NCI-H1436 (cell line): Measurements from ENCODE around the gene BCL2L15.
A peak's percentile ranks its signal among the peaks of the same experiment; 100 is the strongest.
"Not testable (repeated sequence)": the region's sequence is repeated elsewhere in the genome, so short reads cannot be mapped to it uniquely, and the experiment has no call there.

Source experiments
- DNase-seq: peaks from one replicate; lab custom pipeline; 2025; lab: John Stamatoyannopoulos, UW

The BCL2L15 gene

DNA sequence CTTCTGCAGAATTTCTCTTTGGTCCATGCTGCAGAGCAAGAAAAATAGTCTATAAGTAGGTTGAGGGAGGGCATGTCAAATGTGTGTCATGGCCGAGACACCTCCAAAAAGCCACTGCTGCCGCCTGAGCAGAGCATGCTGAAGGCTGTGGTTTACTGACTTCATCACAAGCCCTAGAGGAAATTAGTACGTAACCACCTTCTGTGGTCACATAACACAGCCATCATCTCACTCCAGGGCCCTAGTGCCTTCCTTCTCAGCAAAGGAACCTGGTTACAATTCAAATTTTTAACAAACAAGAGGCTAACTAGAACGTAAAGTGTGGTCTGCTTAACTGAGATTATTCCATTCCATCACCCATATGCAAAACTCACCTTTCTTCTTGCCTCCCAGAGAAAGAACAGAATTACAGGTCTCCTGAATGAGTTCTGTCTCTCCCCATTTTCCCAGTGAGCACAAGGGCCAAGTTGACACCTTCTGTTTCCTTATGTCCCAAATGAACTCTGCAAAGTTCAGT is 15.7 kb downstream of the BCL2L15 start, which contains the start of gene PTPN22:
PTPN22 (minus strand) TSS at position 116 of the 517 bp plus-strand sequence.
- DNase-seq, result no peak

DNA sequence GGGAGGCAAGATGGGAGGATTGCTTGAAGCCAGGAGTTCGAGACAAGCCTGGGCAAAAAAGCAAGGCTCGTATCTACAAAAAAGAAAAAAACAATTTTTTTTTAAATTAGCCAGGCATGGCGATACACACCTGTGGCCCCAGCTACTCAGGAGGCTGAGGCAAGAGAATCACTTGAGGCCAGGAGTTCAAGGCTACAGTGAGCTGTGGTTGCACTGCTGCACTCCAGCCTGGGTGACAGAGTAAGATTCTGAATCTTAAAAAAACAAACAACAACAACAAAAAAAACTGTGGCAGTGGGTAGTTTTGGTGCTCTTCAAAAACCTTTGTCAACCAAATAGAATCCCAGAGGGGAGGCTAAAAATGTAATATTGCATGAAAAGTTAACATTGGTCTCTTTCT is 16.6 kb downstream of the BCL2L15 start:
- no peak for DNase-seq

DNA sequence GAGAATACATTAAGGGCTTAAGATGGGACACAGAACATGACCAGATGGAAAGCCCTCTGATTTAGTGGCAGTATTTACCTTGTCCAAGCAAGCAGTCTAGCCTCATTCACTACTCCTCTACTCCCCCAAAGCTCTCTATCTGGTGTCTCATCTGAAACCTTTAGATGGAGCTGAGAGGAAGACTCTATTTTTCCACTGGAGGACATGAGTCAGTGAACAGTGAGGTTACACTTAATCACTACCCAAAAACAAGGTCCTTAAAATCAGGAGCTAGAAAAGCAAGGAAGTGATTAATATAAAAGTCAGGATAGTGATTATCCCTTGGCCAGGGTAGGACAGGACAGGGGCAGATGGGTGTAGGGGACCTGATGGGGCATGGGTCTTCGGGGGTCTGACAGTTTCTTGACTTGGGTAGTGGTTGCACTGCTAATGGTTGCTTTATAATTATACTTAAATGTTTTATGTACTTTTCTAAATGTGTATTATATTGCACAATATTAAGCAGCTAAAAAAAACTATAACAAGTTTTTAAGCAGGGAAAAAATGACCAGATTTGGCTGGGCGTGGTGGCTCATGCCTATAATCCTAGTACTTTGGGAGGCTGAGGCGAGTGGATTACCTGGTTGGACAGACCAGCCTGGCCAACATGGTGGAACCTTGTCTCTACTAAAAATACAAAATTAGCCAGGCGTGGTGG is 18.8 kb downstream of the BCL2L15 start:
- no peak for DNase-seq

DNA sequence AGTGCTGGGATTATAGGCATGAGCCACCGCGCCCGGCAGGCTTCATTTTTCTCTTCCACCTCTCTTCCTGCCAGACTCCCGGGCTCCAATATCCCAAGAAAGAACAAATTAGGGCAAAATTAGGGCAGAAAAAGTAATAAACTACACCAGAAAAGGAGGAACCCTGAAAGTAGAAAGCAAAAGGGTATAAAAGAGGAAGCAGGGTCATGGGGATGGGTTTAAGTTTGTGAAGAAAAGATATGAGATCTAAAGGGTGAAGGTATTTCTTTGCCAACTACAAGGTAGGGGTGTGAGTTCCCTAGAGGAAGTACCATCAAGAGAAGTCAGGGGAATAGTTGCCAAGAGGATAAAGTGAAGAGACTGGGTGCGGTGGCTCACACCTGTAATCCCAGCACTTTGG is 25.7 kb downstream of the BCL2L15 start:
- no peak for DNase-seq

DNA sequence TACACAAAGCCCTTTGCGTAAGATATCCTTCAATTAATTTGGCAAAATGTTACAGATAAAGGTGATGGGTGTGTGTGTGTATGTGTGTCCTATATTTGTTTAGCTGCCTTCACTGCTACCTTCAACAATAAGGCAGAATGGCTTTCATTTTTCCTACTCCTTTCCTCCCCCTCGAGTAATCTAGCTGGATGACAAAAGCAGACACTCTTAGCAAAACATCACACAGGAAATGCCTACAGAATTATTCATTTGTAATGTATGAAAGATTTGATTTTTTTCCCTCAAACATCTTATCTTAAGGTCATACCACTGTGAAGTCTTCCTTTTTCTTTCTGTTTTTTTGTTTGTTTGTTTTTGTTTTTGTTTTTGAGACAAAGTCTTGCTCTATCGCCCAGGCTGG is 26.5 kb downstream of the BCL2L15 start:
- no peak for DNase-seq

DNA sequence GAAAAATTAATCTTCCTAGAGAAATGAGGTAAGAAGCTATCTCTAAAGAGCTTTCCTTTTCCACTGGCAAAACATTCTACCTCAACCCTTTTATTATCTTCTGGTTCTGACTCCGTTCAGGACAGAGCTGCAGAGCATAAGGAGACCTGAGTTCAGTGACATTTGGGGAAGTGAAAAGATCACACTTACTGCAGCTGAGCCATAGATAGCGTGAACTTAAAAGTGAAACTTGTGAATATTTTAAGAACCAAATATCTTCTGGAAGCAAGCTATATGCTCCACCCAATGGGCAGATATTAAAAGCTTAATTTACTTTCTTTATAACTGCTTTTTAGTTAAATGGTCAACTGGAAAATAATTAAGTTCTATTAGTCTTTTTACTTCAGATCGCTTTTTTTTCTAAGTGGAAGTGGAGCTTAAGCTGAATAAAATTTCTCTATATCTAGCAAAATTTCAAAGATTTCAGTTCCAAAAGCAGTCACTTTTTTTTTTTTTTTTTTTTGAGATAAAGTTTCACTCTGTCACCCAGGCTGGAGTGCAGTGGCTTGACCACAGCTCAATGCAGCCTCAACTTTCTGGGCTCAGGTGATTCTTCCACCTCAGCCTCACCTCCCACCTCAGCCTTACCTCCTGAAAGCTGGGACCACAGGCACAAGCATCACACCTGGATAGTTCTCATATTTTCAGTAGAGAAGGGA is 27.8 kb downstream of the BCL2L15 start:
- no peak for DNase-seq

DNA sequence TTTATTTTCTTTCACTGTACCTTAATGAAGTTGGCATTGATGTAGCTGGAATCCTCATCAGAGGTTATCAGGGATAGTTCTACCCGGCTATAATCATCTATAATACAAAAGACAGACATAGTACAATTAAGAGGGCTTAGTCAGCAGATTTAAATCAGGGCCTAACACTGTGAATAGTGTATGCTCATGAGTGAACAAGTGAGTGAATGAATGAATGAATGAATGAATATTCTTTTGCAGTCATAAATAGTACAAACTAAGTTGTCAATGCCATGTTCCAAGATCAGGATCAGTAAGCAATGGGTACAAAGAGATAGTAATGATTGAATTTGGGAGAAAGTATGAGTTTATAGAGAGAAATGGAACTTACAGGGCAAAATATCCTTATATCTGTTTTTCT is 28.4 kb downstream of the BCL2L15 start:
- no peak for DNase-seq

DNA sequence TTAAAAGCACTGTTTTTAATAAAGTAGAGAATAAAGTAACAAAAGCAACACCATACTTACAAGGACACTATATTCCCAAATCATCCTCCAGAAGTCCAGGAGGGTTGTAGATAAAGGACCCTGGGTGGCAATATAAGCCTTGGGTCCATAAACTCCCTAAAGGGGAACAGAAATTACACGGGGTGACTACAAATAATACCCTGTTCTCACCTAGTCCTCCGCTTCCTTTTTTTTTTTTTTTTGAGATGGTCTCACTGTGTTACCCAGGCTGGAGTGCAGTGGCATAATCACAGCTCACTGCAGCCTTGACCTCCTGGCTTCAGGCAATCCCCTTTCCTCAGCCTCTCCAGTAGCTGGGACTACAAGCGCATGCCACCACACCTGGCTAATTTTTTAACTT is 29.0 kb downstream of the BCL2L15 start:
- DNase-seq, result no peak

DNA sequence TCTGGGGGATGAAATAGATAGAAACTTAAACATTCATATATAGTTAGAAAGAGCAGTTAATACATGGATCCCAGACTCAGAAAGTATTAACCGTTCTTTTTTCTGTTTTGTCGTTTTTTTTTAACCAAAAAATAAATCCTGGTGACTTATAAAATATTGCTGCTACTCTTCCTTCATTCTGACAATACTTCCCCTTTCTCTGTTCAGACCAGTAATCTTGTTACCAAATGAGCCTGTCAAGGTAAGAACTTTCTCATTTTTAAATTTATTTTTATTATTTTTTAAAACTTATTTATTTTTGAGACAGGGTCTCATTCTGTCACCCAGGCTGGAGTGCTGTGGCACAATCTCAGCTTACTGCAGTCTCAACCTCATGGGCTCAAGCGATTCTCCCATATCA is 29.6 kb downstream of the BCL2L15 start:
- no peak for DNase-seq

DNA sequence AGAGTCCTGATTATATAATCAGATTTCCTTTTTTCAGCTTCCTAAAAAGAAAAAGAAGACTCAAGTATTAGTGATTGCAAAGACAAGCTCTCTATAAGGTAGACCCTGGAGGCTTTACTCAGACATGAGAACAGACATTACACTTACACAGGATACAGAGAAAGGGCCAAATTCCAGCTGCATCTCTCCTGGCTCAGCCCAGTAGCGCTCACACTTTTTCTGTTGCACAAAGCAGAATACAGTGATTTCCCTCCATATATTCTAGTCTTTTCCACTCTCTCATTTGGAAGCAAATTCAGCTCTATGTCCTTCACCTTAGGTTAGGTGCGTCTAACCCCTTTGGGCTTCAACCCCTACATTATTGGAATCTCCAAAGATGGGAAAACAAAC is 31.0 kb downstream of the BCL2L15 start:
- DNase-seq, result no peak

DNA sequence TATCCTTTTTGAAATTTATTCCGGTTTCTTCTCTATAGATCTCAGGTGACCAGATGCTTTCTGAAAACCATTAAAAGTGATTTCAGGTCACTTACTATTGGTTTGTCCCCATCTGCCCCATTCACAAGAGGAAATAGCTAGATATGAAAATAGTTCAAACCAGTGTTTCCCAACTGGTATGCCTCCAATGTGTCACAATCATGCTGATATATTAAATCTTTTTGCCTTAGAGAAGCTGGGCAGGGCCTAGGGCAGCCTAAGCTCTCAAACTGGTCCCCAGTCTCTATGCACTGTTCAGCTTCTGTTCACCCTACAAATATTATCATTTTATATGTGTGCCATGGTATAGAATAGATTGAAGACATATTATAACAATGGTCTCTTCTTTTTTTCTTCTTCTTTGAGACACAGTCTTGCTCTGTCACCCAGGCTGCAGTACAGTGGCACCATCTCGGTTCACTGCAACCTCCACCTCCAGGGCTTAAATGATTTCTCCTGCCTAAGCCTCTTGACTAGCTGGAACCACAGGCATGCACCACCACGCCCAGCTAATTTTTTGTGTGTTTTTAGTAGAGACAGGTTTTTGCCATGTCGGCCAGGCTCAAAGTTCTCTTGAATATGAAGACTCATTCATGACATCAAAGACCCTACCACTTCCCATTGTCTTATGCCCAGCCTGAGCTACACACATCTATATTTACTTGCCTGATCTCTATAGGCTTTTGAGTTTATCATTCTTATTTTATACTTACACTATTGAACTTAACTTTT is 31.6 kb downstream of the BCL2L15 start:
- DNase-seq, result no peak

DNA sequence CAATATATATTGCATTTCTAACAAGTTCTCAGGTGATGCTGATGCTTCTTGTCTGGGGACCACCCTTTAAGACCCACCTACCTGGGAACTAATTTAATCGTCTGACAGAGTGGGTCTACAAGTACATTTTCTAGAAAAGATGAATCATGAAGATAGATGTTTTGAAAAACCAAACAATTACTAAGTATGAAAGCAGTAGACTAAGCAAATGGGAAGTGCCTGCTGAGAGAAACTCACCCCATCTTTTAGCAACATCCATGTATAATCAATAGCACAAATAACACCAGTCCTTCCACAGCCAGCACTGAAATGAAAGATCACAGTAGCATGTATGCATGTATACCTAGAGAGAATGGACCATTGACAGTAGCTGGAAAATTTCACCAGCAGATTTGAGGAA is 33.1 kb downstream of the BCL2L15 start:
- no peak for DNase-seq

DNA sequence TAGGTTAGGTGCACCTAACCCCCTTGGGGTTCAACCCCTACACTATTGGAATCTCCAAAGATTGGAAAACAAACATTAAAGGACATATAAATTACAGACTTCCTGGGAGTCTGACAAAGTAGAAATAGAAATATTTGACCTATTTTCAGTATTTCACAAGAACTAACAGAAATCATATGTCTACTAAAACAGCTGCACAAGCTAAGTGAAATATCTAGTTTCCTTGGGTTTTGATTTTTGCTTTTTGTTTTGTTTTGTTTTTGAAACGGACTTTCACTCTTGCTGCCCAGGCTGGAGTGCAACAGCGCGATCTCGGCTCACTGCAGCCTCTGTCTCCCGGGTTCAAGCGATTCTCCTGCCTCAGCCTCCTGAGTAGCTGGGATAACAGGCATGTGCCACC is 34.7 kb downstream of the BCL2L15 start:
- not testable (repeated sequence) for DNase-seq

DNA sequence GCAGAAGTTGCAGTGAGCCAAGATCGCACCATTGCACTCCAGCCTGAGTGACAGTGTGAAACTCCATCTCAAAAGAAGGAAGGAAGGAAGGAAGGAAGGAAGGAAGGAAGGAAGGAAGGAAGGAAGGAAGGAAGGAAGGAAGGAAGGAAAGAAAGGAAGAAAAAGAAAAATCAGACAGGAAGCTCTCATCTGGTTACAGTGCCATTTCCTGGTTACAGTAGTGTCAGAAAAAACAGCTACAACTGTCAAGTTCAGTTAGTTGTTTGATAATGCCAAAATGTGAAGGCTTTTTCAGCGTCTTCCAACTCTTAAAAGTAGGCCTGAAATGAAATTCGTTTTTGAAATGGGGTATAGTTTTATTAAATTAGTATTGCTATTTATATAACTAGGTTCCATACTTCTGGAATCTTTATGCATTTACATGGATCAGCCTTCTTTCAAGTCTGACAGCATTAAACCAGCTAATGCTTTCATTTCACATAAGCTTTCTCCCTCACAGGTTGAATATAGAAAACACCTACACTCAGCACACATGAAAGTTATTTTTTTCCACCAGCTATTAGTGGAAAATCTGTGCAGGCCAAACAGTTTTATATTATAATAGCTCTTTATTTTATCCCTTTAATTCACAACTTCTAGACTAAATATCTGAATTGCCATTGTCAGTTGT is 37.1 kb downstream of the BCL2L15 start:
- DNase-seq, result no peak

DNA sequence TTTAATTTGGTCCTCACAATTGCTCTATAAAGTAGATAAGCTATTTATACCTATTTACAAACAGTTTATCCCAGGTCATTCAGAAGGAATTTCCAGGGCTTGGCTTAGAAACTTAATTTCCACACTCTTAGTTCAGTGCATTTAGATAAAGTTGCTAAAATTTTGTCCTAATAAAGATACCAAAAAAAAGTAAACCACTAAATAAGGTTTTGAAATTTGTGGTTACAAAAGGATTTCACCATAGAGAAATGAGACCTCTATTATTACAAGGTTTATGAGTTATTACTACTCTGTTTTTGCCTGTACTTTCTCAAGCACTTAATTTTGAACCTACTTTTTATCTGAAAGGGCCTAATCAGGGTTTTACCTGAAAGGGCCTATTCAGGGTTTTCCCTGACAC is 38.3 kb downstream of the BCL2L15 start:
- DNase-seq, result no peak

DNA sequence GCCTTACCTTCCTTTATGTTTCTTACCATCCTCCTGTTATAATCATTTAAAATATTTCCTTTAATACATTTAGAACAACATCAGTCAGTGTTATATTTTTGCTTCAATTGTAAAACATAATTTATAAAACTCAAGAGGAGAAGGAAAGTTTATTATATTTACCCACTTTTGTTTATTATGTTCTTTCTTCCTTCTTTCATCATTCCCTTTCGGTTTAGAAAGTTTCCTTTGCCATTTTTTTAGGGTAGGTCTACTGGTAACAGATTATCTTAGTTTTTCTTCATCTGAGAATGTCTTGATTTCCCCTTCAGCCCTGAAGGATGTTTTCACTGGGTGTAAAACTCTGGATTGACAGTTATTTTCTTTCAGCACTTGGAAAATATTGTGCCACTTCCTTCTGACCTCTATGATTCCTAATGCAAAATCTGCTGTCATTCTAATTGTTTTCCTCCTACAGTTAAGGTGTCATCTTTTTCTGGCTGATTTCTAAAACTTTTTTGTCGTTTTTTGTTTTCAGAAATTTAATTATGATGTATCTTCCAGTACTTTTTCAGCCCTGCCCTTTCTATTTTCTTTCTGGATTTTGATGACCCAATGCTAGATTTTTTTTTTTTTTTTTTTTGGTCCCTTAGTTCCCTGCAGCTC is 40.9 kb downstream of the BCL2L15 start:
- DNase-seq, result no peak

DNA sequence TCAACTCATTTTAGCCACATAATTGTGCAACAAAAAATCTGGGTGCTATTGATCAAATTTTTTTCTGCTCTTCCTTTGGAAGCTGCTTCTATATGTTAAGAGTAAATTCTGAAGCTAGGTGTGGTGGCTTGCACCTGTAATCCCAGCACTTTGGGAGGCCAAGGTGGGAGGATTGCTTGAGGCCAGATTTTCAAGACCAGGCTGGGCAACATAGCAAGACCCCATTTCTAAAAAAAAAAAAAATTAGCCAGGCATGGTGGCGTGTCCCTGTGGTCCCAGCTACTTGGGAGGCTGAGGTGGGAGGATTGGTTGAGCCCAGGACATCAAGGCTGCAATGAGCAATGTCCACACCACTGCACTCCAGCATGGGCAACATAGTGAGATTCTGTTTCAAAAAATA is 50.8 kb downstream of the BCL2L15 start:
- DNase-seq, result no peak

DNA sequence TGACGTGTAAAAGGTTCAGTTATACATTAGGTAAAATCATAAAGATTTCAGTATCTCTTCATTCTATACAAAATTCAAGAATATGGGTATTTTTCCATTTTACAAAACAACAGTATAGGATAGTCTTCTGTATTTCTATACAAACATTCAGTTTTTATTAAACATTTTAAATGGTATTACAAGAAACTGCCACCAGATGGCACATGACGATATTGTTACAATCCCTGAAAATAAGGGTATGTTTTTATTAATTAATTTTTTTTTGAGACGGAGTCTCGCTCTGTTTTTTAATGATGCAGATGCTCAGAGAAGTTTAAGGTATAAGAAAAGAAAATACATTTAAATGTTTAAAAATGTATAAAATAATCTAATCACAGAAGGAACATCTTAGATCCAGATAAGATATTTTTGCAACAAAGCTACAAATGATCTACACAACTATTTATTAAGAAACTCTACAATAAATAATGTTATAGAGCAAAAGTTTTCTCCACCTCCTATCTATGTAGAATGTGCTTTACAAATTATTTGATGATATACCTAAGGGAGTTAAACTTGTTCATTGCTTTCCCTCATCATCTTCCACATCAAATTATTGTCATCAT is 51.6 kb downstream of the BCL2L15 start:
- peak; percentile 26 for DNase-seq

DNA sequence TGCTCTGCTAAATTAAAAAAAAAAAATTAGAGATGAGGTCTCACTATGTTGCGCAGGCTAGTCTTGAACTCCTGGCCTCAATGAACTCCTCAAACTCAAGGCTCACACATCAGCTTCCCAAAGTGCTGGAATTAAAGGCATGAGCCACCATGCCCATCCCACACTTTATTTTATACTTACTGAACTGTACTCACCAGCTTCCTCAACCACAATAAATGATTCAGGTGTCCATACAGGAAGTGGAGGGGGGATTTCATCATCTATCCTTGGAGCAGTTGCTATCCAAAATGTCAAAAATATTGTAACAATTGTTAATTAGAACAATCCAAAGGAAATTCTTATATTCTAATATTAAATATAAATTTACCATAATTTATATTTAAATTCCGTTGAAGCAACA is 52.7 kb downstream of the BCL2L15 start:
- no peak for DNase-seq
